Left ventricle myocardium inferior (tissue), 1 donor: ENCODE data around the gene RARB. TPM values are rescaled to one million over a fixed set of nuclear protein-coding genes. Genes with fewer than 3 reads are reported as not detected.

Experiments used
- DNase-seq: peaks from one replicate; pipeline ENCODE4 v3.0.0-alpha.2; 2020
- H3K27ac ChIP-seq: fragments of 200-600 bp; replicated peaks from 2 replicates; pipeline ENCODE4 v1.8.0; 2021
- H3K27me3 ChIP-seq: fragments of 200-600 bp; 2 replicates; pipeline ENCODE4 v1.8.0; 2021; ENCODE audit warnings: low read depth
- H3K36me3 ChIP-seq: fragments of 200-600 bp; 2 replicates; pipeline ENCODE4 v1.8.0; 2021
- H3K4me1 ChIP-seq: fragments of 200-600 bp; 2 replicates; pipeline ENCODE4 v1.8.0; 2021
- H3K4me3 ChIP-seq: fragments of 200-600 bp; 2 replicates; pipeline ENCODE4 v1.8.0; 2021; ENCODE audit warnings: mild to moderate bottlenecking, moderate library complexity
- H3K9me3 ChIP-seq: fragments of 200-600 bp; replicated peaks from 2 replicates; pipeline ENCODE4 v1.8.0; 2021
- CTCF ChIP-seq: fragments of 200-600 bp; IDR thresholded peaks from 2 replicates; pipeline ENCODE4 v1.8.0; 2021; ENCODE audit warnings: antibody characterized with exemption, mild to moderate bottlenecking, borderline replicate concordance
- intact Hi-C: fragments of 100-400 bp; cut with micrococcal nuclease; formaldehyde crosslinking; loops from one replicate; pipeline ENCODE4 v1.11.0; 2022
- total RNA-seq: library from RNA; stranded (reverse); fragmentation: NEBNext Ultra II Directional; extraction: Animal tissue kit (Norgen Biotek cat#: 25700); gene quantifications from one replicate; pipeline ENCODE4 v1.2.1, GENCODE V29; 2021
- donor health status: DM: no; HTN: yes; CAD: no; lungs with severe emphysema.

Gene RARB
- total RNA-seq, 1 donor from 2014 or later: 15.6 TPM

- Histone ChIP-seq H3K4me3 (no peak overlapping the region), H3K27ac (no peak overlapping the region), H3K4me1 (no peaks in the 10 kb centered on the region), H3K9me3 (no peaks in the 10 kb centered on the region), H3K36me3 (peaks cover 82% of the 10 kb centered on the region), H3K27me3 (no peaks in the 10 kb centered on the region)
- no peak for DNase-seq
- no peak for TF ChIP-seq CTCF
- intact Hi-C loops: no loop called here
Observed at GRCh38 chr3:25621087-25621486, 193.0 kb downstream of the RARB start.

- no peak overlapping the region for H3K27ac ChIP-seq
- intact Hi-C loops: no loop called here
- no peak overlapping the region for H3K4me3 ChIP-seq
- H3K9me3 ChIP-seq: no peaks in the 10 kb centered on the region
- H3K27me3 ChIP-seq: no peaks in the 10 kb centered on the region
- TF ChIP-seq CTCF: no peak
- DNase-seq: no peak
- H3K36me3 ChIP-seq: peaks cover 98% of the 10 kb centered on the region
- H3K4me1 ChIP-seq: no peaks in the 10 kb centered on the region
Observed at GRCh38 chr3:25631989-25632388, 203.9 kb downstream of the RARB start.

- intact Hi-C loops: no loop called here
- TF ChIP-seq CTCF: no peak
- H3K27me3 ChIP-seq: no peaks in the 10 kb centered on the region
- H3K4me3 ChIP-seq: no peak overlapping the region
- no peak for DNase-seq
- no peaks in the 10 kb centered on the region for H3K4me1 ChIP-seq
- H3K9me3 ChIP-seq: no peaks in the 10 kb centered on the region
- peaks cover 84% of the 10 kb centered on the region for H3K36me3 ChIP-seq
- H3K27ac ChIP-seq: no peak overlapping the region
Observed at GRCh38 chr3:25633919-25634318, 205.9 kb downstream of the RARB start.

GRCh38 chr3:25635038-25635437 lies 207.0 kb downstream of the RARB start:
- peaks cover 73% of the 10 kb centered on the region for H3K36me3 ChIP-seq
- intact Hi-C loops: no loop called here
- no peaks in the 10 kb centered on the region for H3K9me3 ChIP-seq

More at GRCh38 chr3:25635038-25635437, 207.0 kb downstream of the RARB start:
- TF ChIP-seq CTCF: no peak
- no peak overlapping the region for H3K27ac ChIP-seq
- no peaks in the 10 kb centered on the region for H3K4me1 ChIP-seq
- no peak overlapping the region for H3K4me3 ChIP-seq
- no peak for DNase-seq
- H3K27me3 ChIP-seq: no peaks in the 10 kb centered on the region

Other genes starting within 250 kb of the RARB start
- 101 TPM for gene TOP2B, start 236.6 kb downstream of the RARB start, total RNA-seq